ENCODE measurements around the gene LCOR.
"Not testable (repeated sequence)": the region's sequence is repeated elsewhere in the genome, so short reads cannot be mapped to it uniquely, and the experiment has no call there.

LCOR gene

GRCh38 chr10:96840841-96841518 is 8.9 kb downstream of the LCOR start:
- peak in 1 of 2 donors; percentile 17 for DNase-seq (ENCODE audit: low read depth in 2 of 2)

DNA sequence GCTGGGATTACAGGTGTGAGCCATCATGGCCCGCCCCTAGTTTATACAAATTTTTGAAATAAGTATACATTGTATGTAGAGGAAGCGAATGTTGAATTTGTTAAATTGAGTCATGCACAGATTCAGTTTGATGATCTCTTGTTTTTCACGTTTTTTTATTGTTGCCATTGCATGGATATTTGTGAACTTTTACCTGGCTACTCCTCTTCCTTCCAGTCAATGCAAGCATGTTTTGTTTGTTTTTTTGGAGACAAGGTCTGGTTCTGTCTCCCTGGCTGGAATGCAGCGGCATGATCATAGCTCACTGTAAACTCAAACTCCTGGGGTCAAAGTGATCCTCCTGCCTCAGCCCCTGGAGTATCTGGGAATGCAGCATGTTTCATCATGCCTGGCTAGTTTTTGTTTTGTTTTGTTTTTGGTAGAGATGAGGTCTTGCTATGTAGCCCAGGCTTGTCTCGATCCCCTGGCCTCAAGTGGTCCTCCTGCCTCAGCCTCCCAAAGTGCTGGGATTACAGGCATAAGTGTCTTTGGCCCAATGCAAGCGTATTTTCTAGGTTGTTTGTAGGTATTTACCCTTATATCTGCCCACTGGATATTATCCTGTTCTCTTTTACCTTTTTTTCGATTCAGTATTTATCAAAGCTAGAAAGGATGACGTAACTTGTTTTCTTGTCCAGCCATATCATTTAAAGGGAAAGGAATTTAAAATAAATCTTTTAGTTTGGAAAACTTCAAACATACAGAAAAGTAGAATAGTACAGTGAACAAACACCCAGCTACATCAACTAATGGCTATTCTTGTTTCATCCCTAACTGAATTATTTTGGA is 11.0 kb downstream of the LCOR start:
- DNase-seq (ENCODE audit: low read depth in 2 of 2), result no peak

- DNase-seq (ENCODE audit: low read depth in 2 of 2), result no peak
Measured at GRCh38 chr10:96843823-96844222, 11.7 kb downstream of the LCOR start.

DNA sequence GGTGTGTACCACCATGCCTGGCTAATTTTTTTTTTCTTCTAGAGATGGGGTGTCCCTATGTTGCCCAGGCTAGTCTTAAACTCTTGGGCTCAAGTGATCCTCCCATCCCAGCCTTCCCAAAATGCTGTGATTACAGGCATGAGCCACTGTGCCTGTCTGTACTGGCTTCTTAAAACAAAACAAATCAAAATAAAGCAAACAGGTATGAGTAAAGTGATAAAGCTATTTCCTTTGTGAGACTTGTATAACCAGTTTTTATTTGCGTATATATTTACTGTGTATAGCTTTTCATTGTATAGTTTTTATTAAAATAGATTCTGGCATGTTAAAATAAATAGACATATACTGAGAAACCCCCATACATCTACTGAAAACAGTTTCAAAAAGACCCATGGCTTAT is 14.3 kb downstream of the LCOR start:
- no peak for DNase-seq (ENCODE audit: low read depth in 2 of 2)

GRCh38 chr10:96846926-96847325 is 14.8 kb downstream of the LCOR start:
- no peak for DNase-seq (ENCODE audit: low read depth in 2 of 2)

GRCh38 chr10:96847356-96847755 is 15.3 kb downstream of the LCOR start:
- DNase-seq (ENCODE audit: low read depth in 2 of 2), result not testable (repeated sequence)

DNA sequence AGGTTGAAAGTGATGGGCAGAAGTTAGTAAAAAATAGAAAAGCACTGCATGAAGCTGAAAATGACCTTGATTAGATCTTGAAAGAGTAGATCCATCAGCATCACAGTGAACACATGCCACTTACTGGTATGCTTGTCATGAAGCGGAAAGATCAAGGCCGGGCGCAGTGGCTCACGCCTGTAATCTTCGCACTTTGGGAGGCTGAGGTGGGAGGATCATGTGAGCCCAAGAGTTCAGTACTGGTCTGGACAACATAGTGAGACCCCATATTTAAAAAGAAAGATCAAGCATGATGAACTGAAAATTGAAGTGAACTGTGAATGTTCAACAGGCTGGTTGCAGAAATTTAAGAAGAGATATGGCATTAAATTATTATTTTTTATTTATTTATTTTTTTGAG is 18.0 kb downstream of the LCOR start:
- no peak for DNase-seq (ENCODE audit: low read depth in 2 of 2)

DNA sequence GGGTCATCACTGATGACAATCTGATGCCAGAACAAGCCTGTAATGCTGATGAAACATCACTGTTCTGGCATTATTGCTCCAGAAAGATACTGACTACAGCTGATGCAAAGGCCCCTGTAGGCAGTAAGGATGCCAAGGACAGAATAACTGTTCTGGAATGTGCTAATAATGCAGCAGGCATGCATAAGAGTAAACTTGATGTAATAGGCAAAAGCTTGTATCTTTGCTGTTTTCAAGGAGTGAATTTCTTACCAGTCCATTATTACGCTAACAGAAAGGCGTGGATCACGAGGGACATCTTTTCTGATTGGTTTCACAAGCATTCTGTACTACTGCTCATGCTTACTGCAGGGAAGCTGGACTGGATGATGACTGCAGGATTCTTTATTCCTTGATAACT is 18.7 kb downstream of the LCOR start:
- no peak for DNase-seq (ENCODE audit: low read depth in 2 of 2)

GRCh38 chr10:96851281-96851680 is 19.2 kb downstream of the LCOR start:
- DNase-seq (ENCODE audit: low read depth in 2 of 2), result no peak

DNA sequence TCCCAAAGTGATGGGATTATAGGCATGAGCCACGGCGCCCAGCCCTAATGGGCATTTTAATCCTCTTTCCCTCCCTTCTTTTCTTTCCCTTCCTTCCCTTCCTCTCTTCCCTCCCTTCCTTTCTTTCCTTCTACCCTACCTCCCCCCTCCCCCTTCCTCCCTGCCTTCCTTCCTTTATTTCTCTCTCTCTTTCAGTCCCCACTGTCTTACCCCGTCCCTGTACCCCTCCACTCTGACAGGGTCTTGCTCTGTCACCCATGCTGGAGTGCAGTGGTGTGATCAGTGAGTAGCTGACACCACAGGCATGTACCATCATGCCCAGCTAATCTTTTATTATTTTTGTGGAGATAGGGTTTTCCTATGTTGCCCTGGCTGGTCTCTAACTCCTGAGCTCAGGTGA is 24.2 kb downstream of the LCOR start:
- DNase-seq (ENCODE audit: low read depth in 2 of 2), result no peak

DNA sequence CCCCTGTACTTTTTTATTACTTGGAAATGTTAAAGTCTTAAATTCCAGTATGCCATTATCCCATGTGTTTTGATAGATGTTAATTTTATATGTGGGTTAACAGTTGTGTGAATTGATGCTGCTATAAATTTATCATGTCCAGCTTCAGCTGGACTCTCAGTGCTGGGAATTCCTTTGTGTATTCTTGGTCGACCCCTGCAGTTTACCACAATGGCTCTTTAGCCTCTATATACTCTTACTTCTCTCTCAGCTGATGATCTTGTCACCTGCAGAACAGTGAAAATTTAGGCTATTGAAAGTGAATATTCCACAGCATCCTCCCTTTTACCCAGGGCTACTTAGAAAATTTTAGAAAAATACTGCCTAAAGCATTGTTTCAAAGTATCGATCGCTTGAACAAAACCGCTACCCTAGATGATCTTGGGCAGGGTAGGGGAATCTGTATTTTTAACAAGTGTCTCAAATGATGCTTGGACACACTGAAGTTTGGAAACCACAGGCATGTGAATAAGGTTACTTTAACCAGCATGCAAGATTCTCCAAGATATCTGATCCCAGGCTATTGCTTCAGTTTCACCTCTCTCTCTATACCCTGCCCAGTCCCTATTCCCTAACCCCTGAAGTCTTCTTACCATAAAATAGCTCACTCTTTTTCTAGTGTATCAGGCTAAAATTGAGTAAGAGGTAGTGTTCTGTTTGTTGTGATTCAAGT is 25.4 kb downstream of the LCOR start:
- DNase-seq (ENCODE audit: low read depth in 2 of 2), result no peak

- no peak for DNase-seq (ENCODE audit: low read depth in 2 of 2)
Measured at GRCh38 chr10:96858038-96858705, 26.1 kb downstream of the LCOR start.

GRCh38 chr10:96858706-96859050 is 26.6 kb downstream of the LCOR start:
- DNase-seq (ENCODE audit: low read depth in 2 of 2), result no peak

GRCh38 chr10:96860631-96861277 is 28.7 kb downstream of the LCOR start:
- no peak for DNase-seq (ENCODE audit: low read depth in 2 of 2)

DNA sequence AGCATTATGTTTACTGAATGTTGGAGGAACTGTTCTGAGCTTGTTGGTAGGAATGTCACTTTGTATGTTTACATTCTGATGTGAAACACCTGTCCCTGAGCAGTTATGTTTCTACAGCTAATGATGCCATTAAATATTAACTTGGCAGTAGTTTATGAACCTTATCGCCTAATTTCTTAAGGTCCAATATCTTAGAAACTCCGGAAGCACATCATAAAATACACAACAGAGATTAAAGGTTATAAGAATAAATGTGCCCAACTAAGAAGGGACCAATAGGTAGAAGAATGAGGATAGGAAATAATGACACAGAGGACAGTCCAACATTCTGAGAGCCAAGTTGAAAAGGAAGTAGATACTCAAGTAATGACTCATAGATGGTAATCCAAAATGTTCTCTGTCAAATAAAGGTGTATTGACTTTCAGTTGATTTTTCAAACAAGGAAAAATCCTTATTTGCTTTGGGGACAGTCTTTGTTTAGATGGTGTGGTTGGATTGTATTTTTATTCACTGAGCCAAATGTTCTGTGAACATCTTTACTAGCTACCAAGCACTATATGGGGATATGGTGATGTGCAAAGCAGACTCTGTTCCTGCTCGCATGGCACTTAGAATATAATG is 31.9 kb downstream of the LCOR start:
- no peak for DNase-seq (ENCODE audit: low read depth in 2 of 2)

DNA sequence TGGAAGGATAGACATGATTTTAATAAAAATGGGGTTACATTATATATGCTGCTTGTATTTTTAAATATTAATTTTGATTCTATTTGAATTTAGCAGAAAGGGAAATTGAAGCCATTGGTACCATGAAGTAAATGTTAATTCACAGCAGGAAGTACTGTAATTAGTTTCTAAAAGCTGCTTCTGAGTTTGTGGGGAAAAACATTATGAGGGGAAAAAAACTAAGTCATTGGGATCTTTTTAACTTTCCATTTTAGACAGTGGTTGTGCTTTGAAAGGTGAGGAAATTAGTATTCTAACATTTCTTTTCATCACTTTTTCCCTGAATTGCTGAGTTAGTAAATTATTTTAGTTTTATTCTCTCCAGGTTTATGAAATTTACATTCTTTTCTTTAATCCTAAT is 41.0 kb downstream of the LCOR start:
- no peak for DNase-seq (ENCODE audit: low read depth in 2 of 2)

GRCh38 chr10:96873756-96874467 is 41.8 kb downstream of the LCOR start:
- no peak for DNase-seq (ENCODE audit: low read depth in 2 of 2)

DNA sequence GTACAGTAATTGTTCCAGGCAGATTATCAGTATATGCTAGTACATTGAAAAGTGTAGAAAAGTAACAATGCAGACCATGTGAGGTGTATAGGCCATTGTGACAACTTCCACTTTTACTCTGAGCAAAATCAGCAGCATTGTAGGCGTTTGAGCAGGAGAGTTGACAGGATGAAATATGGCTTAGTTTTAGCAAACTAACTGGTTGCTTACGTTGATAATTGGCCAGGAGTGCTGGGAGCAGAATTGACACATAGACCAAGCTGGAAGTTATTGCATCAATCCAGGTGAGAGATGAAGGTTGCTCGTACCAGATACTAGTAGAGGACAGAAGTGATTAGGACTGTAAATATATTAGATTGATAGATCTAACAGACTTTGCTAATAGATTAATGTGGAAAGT is 46.0 kb downstream of the LCOR start:
- no peak for DNase-seq (ENCODE audit: low read depth in 2 of 2)

GRCh38 chr10:96880575-96880974 is 48.5 kb downstream of the LCOR start:
- no peak for DNase-seq (ENCODE audit: low read depth in 2 of 2)

GRCh38 chr10:96889415-96890171 is 57.5 kb downstream of the LCOR start:
- no peak for DNase-seq (ENCODE audit: low read depth in 2 of 2)

Measured in stimulated activated CD8-positive, alpha-beta memory T cell treated with anti-CD3 and anti-CD28 coated beads, Interleukin-7, amount 100 ng/mL, for 4 hours (primary cell).